ENCODE measurements around the gene FRMD8. TPM values are rescaled to one million over a fixed set of nuclear protein-coding genes. Genes with fewer than 3 reads are reported as not detected.
A peak's percentile ranks its signal among the peaks of the same experiment; 100 is the strongest.

Gene FRMD8
- total RNA-seq, 1 donor from 2014 or later: 8.4 TPM

DNA sequence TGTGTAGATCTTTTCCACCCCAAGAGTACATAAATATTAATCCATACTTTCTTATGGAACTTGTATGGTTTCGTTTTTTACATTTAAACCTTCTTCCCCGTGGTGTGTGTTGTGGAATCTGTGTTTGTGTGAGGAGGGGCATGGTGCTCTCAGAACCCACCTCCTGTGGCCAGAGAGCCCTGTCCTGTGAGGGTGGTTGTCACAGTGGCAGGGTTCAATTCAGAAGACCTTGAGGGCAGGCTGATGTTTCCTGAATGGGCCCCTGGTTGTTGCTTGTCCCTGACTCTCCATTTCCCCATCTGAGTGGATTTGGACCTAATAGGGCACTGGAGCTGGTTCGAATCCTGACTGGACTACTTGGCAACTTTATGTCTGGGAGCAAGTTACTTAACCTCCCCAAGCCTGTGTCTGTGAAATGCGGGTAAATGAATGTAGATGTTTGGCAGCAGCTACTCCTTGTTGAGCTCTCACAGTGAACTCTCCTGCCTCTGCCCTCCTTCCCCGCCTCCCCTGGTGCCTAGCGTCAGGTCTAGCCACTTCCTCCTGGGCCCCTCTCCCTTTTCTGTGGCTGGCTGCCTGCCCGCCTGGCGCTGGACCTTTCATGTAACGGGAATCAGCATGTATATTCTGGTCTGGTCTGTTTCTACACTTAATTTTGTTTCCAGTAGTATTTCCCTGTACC, 43.4 kb downstream of the FRMD8 start:
- Histone ChIP-seq H3K27me3 (ENCODE audit: low read depth) (no peaks in the 10 kb centered on the region), H3K9me3 (replicated peaks) (no peaks in the 10 kb centered on the region), H3K36me3 (peaks cover 75% of the 10 kb centered on the region), H3K4me3 (peak overlapping the region; percentile 80), H3K27ac (replicated peaks) (peak overlapping the region; percentile 100), H3K4me1 (peaks cover 97% of the 10 kb centered on the region)
- intact Hi-C loops (cut with micrococcal nuclease): no loop called here
- no peak for TF ChIP-seq CTCF (IDR thresholded peaks at IDR 0.05; ENCODE audit: borderline replicate concordance)
- DNase-seq: peak; percentile 72

DNA sequence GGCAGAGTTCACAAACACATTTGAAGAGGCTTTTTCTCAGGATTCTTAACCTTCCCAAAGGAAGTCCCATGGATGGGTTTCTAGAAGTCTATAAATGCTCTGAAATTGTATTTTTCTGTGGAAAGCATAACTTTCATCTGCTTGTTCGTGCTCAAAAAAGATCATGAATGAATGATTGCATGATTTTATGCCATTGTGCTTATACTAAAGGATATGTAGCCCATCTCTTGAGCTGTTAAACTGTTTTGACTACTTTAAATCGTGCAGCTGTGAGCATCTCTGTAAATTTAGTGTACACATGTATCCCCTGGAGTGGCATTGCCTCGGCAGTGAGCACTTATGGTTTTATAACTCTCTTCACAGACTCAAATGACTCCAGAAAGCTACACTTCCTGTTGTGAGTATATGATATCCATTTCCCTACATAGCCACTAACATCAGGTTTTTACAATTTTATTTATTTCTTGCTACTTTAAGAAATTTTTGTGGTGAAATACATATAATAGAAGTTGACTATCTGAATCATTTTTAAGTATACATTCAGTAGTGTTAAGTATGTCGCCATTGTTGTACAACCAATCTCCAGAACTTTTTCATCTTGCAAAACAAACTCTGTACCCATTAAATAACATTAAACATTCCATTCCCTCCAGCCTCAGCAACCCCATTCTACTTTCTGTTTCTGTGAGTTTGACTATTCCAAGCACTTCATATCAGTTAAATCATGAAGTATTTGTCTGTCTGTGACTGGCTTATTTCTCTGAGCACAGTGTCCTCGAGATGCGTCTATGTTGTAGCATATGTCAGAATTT, 44.2 kb downstream of the FRMD8 start:
- Histone ChIP-seq H3K36me3 (peaks cover 75% of the 10 kb centered on the region), H3K9me3 (replicated peaks) (no peaks in the 10 kb centered on the region), H3K27me3 (ENCODE audit: low read depth) (no peaks in the 10 kb centered on the region), H3K4me3 (peak overlapping the region; percentile 80), H3K4me1 (peaks cover 97% of the 10 kb centered on the region), H3K27ac (replicated peaks) (peak overlapping the region; percentile 100)
- TF ChIP-seq CTCF (IDR thresholded peaks at IDR 0.05; ENCODE audit: borderline replicate concordance): no peak
- DNase-seq: no peak
- intact Hi-C loops (cut with micrococcal nuclease): no loop called here

GRCh38 chr11:65431451-65432099, 45.1 kb downstream of the FRMD8 start:
- Histone ChIP-seq H3K4me3 (peak overlapping the region; percentile 80), H3K27me3 (ENCODE audit: low read depth) (no peaks in the 10 kb centered on the region), H3K9me3 (replicated peaks) (no peaks in the 10 kb centered on the region), H3K4me1 (peaks cover 99% of the 10 kb centered on the region), H3K36me3 (peaks cover 75% of the 10 kb centered on the region), H3K27ac (replicated peaks) (peak overlapping the region; percentile 100)
- no peak for DNase-seq
- intact Hi-C loops (cut with micrococcal nuclease): no loop called here
- no peak for TF ChIP-seq CTCF (IDR thresholded peaks at IDR 0.05; ENCODE audit: borderline replicate concordance)

DNA sequence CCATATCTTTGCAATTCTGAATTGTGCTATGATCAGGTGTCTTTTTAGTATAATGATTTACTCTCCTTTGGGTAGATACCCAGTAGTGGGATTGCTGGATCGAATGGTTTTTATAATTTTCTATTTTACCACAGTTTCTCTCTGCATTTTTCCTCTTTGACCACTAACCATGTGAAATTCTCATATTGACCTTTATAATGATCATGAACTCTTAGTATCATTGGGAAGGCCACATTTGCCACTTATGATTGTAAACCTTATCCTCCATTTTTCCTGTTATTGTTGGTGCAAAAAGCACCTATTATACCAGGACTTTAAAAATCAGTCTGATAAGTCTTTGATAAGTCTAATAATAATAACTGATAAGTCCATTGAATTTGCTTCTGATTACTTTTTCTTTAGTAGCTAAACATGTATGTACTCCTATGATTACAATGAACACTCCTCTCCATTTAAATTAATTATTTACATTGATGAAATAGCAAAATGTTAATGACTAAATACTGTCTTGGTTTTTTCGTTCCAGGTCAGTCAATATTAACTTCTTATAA, 45.7 kb downstream of the FRMD8 start:
- intact Hi-C loops (cut with micrococcal nuclease): no loop called here
- Histone ChIP-seq H3K4me3 (peak overlapping the region; percentile 80), H3K27me3 (ENCODE audit: low read depth) (no peaks in the 10 kb centered on the region), H3K36me3 (peaks cover 74% of the 10 kb centered on the region), H3K27ac (replicated peaks) (peak overlapping the region; percentile 100), H3K9me3 (replicated peaks) (no peaks in the 10 kb centered on the region), H3K4me1 (peaks cover 99% of the 10 kb centered on the region)
- no peak for DNase-seq
- TF ChIP-seq CTCF (IDR thresholded peaks at IDR 0.05; ENCODE audit: borderline replicate concordance): no peak
